NCI-H2081 treated with DMSO at 0.1 percent for 48 hours (cell line): Measurements from ENCODE around the gene SLC8B1.

ENCODE experiments used
- DNase-seq: peaks from one replicate; lab custom pipeline; 2025; lab: John Stamatoyannopoulos, UW

Gene SLC8B1

DNA sequence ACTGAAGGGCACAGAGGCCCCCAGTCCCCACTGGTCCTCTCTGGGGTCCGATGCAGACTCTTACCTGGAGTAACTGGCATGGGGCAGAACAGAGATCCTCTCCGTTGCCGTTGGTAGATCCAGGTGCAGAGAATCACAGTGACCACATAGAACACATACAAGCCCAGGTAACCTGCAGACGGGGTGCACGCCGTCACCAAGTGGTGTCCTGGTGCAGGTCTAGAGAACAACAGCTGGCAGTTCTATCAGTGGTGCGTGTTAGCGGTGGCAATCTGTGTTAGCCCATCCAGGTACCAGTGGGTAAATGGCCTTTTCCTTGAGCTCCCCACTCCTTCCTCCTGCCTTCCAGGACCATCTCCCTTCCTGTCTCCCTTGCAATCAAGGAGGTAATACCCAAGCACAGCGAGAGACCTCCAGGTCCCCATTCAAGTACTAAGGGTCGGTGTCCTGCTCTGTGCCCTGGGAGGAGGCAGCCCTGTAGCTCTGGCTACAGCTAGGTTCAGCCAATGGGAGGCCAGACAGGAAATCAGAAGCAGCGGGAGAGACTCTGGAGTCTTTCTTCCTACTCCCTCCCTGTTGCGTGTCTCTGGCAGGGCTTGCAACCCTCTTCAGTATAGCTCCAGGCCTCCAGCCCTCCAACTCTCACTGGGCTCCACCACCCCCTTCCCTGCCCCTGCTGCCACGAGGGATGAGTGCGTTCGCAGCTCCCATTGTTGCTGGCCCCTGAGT, 15.8 kb downstream of the SLC8B1 start:
- no peak for DNase-seq

DNA sequence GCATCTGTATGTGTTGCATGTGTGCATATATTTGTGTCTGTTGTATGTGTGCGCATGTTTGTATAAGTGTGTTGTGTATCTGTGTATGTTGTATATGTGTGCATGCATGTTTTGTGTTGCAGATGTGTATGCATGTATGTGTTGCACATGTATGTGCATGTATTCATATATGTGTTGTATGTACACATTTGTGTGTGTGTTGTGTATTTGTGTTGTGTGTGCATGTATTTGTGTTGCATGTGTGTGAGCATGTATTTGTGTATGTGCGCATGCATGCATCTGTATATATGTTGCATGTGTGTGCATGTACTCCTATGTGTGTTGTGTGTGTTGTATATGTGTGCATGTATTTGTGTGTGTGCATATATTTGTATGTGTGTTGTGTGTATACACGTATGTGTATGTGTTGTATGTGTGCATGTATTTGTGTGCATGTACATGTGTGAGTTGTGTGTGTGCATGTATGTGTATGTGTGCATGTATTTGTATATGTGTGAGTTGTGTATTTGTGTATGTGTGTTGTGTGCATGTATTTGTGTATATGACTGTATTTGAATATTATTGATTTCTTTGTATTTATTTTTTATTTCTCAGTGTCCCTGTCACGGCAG, 16.8 kb downstream of the SLC8B1 start:
- DNase-seq: no peak

DNA sequence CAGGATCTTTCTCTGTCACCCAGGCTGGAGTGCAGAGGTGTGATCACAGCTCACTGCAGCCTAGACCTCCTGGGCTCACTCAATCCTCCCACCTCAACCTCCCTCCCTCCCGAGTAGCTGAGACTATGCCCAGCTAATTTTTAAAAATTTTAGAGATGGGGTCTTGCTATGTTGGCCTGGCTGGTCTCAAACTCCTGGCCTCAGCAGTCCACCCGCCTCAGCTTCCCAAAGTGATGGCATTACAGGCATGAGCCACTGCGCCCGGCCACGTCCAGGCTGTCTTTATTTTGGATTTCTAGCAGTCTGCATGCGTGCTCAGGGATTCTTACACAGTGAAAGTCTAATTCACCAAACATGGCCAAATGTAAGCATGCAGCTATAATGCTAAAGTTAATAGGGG, 17.8 kb downstream of the SLC8B1 start:
- no peak for DNase-seq

GRCh38 chr12:113316155-113316554, 18.8 kb downstream of the SLC8B1 start:
- DNase-seq: no peak

GRCh38 chr12:113315358-113315757, 19.6 kb downstream of the SLC8B1 start:
- DNase-seq: no peak

GRCh38 chr12:113314121-113314529, 20.8 kb downstream of the SLC8B1 start:
- no peak for DNase-seq

GRCh38 chr12:113310489-113310888, 24.4 kb downstream of the SLC8B1 start:
- no peak for DNase-seq

- DNase-seq: no peak
Observed at GRCh38 chr12:113306382-113306781, 28.5 kb downstream of the SLC8B1 start.

GRCh38 chr12:113305281-113305856, 29.5 kb downstream of the SLC8B1 start:
- no peak for DNase-seq

DNA sequence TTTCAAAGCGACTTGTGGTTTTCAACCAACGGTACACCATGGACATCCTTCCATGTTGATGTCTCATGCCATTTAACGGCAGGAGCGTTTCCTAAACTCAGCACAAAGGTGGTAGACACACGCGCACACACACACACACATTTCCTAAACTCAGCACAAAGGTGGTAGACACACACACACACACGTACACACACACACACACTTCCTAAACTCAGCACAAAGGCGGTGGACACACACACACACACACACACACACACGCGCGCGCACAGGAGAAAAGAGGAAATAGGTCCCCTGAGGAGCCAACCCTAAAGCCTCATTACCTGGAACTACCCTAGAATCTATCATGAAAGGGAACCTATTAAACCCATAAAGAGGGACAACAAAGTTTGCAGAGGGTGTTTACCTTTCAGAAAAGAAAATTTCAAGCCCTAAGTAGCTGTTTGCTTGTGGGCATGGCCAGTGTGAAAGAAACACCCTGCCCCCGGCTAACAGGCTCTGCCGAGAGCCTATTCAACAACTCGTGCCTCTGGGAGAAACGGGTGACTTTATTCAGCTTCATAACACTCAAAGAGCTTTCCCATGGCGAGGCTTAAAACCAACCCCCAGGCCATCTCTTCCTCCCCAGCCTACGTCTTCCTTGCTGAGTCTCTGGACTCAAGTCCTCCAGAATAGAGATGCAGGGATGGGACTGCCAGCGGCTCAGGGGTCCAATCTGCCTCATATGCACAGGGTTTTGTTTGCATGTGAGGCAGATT, 31.8 kb downstream of the SLC8B1 start:
- DNase-seq: no peak

DNA sequence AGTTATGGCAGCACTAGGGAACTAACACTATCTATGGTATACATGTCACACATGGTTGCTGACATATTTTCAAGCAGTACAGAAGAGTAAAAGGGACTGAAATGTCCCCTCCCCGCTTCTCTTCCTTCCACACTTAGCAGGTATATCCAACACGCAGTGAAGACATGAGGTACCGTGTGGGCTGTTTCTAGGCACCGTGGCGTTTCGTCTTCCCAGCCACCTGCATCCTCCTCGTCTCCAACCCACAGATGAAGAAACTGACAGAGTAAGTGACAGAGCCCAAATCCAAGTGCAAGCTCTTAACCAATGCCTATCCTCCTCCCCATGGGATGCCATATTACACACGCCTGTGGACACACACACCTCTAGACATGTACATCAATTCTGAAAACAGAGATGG, 32.4 kb downstream of the SLC8B1 start:
- no peak for DNase-seq

DNA sequence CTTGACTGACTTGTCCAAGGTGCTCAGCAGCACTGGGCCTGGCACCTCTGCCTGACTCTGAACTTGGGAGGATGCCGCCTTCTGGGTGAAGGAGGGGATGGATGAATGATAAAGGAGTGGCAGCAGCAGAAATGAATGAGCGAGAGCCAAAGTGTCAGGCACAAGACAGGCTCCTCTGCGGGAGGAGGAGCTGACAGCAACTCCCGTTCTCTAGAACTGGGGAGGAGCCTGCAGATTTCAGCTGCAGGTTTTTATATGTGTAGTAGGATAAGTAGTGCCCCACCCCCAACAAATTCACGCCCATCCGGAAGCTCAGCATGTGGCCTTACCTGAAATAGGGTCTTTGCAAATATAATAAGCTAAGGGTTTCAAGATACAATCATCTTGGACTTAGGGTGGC, 33.1 kb downstream of the SLC8B1 start:
- no peak for DNase-seq

DNA sequence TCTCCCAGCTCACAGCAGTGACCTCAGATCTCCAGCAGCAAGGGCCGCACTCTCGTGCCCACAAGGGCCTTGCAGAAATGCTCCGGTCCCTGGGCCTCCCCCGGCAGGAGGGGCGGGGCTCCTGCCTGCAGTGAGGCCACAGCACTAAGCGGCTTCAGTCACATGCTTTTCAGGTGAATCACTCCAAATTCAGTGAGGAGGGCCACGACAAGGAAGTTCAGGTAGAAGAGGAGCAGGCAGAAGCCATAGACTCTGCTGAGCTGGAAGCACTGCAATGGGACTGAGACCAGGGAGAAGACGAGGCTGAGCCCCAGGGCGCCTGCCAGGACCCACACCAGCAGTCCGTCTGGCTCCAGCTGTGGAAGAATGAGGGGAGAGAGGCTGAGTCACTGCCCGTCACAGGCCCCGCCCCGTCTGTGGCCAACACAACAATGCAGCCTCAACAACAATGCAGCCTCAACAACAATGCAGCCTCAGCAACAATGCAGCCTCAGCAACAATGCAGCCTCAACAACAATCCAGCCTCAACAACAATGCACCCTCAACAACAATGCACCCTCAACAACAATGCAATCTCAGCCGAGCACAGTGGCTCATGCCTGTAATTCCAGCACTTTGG, 35.2 kb downstream of the SLC8B1 start:
- DNase-seq: no peak

GRCh38 chr12:113298861-113299545, 35.9 kb downstream of the SLC8B1 start:
- no peak for DNase-seq

DNA sequence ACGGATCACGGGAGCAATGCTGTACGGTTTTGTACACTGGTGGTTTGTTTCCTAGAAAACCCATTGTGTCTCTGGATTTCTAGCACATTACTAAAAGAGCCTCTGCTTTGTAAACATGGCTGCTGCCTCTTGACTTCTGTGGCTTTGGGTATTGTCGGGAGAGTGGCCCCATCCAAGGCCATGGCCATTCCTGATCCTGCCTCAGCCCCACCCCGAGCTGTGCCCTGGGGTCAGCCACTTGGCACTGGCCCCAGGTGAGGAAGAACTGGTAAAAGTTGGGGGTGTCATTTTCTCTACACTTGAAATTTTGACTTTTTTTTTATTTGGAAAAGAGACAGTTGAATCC, 36.5 kb downstream of the SLC8B1 start:
- no peak for DNase-seq

- DNase-seq: no peak
Observed at GRCh38 chr12:113297621-113298471, 37.1 kb downstream of the SLC8B1 start.

- no peak for DNase-seq
Observed at GRCh38 chr12:113297214-113297587, 37.7 kb downstream of the SLC8B1 start.

DNA sequence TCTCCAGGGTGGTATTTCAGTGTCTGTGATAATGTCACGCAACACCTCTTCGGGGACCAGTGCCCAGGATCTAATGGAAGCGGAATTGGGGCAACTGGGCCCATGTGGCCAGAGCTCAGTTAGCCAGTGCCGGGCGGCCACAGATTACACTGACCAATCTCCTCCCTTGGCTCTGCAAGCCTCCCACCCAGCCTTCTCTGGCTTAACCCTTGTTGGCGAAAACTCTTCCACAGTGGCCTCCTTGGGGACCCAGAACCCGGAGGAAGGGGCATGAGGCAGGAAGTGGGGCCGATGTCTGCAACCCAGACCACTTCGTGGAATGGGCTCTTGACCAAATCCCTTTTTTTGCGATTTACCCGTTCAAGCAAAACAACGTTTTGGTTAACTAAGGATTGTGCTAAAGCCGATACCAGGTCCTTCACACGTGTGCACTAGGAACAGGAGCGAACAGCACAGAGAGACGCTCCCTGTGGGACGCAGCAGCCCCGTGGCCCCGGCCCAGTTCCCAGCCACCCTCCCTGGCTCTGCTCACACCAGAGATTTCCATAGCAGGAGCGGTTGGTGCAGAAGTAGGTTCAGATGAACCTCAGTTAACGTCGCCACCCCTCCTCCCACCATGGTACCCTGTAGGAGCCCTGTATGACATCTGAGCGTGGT, 38.2 kb downstream of the SLC8B1 start:
- DNase-seq: no peak

GRCh38 chr12:113295886-113296556, 38.9 kb downstream of the SLC8B1 start:
- DNase-seq: no peak

GRCh38 chr12:113293100-113293499, 41.8 kb downstream of the SLC8B1 start:
- DNase-seq: no peak
